GM19240 (cell line): ENCODE results near the gene ANKRD16.
A peak's percentile ranks its signal among the peaks of the same experiment; 100 is the strongest.
"Not testable (repeated sequence)": the region's sequence is repeated elsewhere in the genome, so short reads cannot be mapped to it uniquely, and the experiment has no call there.

Experiments used
- DNase-seq: peaks from one replicate; pipeline ENCODE4 v3.0.0; 2011; ENCODE audit warnings: low spot score; ENCODE audit not compliant: insufficient read length

Gene ANKRD16

DNA sequence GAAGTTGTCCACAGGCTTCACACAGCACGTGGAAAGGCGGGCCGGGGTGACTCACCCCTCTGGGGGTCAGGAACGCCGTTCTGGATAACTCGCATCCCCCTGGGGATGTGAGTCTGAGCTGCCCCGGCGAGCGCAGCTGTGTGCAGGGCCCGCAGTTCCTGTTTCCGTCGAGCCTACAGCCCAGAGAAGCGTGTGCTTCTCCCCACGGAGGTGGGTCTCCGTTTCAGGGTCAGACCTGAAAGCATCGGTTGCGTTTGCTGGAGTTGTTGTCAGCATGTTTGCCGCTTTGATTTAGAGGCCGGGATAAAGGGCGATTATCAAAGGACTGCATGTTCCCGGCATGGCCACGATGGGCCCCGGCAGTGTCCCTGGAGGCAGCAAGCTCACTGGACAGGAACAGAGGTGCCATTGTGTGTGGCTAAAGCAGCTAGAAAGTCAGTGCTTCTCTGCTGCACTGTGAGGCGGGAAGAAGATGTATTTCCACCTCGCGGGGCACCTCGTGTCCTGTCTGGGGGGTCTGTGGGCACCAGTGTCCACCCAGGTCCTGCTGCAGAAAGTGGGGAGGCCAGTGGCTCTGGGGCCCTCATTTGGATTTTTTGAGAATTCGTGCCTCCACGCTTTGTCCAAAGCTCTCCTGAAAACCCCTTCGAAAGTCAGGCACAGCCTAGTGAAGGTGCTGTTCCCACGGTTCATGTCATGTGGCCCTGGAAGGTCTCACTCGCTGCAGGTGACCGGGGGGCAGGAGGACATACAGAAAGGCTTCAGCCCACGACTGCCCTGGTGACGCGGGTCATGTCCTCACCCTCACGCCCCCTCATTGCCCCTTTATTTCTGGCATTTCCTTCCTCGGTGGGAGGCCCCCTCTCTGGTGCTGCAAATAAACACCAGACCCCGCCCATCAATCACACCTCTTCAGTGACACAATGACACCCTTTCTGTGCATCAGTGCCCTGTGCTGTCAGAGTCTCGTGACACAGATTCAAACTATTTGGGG lies 49.1 kb downstream of the ANKRD16 start:
- peak; percentile 64 for DNase-seq

DNA sequence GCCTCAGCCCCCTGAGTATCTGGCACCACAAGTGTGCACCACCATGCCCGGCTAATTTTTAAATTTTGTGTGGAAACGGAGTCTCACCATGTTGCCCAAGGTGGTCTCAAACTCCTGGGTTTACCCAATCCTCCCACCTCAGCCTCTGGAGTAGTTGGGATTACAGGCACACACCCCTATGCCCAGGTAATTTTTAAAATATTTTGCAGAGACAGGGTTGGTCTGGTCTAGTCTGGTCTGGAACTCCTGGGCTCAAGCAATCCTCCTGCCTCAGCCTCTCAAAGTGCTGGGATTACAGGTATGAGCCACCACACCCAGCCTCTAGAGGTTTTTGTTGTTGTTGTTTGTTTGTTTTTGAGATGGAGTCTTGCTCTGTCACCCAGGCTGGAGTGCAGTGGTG lies 53.5 kb downstream of the ANKRD16 start:
- DNase-seq: not testable (repeated sequence)

- no peak for DNase-seq
Measured at GRCh38 chr10:5835446-5836095, 54.1 kb downstream of the ANKRD16 start.

- DNase-seq: no peak
Measured at GRCh38 chr10:5833814-5834213, 55.9 kb downstream of the ANKRD16 start.

DNA sequence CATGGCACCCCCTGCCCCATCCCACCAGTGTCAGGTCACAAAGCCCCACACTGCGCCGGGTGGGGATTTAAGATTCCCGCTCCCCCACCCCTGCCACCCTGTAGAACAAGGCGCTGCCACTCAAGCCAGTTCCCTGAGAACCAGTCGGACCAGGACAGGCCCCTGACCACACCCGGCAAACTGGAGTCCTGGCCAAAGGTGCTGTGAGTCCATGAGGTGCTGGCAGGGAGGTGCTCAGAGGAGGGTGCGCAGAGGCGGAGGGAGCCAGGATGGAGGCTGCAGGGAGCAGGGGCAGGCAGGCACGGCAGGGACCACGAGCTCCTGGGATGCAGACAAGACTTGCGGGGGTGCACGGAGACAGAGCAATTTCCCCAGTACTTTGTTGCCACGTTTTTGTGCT lies 56.7 kb downstream of the ANKRD16 start:
- no peak for DNase-seq

DNA sequence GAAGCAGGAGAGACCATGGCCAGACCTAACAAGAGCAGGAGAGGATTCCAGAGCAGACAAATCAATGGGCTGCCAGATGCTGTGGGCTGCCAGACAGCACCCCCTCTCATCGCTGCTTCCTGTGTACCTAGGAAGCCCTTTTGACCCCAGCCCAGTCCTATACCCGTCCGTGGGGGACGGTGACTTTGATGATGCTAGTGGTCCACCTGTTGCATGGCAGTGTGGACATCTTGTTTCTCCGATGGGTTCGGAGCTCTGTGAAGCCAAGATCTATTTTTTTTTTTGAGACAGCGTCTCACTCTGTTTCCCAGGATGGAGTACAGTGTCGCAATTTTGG lies 58.3 kb downstream of the ANKRD16 start:
- no peak for DNase-seq

DNA sequence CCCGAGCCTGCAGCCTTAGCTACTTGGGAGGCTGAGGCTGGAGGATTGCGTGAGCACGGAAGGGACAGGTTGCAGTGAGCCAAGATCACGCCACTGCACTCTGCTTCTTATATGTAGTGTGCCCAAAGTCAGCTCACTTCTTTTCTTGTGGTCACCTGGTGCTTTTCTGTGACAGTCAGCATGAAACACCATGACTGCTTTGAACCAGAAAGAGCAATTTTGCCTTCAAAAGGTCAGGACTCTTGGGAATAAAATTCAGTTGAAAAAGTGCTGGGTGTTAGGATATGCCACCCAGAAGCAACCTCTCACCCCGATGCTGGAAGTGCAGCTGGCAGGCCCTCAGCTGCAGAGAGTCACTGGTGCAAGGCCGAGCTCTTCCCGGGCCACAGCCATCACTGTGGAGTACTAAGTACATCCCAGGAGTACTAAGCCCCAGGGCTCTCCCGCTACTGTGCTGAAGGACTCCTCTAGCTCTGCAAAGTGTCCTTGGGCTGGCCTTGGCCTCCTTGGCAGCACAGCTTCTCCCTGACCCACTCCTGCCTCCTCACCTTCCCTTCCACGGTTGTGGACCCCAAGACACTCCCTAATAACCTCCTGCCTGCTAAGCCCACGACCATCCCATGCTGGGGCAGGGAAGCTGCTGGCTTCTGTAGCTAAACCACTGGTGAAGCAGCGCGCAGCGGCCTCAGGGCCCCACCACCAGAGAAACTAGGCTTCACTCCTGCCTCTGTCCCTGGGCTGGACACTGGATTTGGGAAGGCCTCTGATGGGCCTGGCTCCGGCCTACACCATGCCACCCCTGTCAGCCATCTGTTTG lies 58.9 kb downstream of the ANKRD16 start:
- no peak for DNase-seq

DNA sequence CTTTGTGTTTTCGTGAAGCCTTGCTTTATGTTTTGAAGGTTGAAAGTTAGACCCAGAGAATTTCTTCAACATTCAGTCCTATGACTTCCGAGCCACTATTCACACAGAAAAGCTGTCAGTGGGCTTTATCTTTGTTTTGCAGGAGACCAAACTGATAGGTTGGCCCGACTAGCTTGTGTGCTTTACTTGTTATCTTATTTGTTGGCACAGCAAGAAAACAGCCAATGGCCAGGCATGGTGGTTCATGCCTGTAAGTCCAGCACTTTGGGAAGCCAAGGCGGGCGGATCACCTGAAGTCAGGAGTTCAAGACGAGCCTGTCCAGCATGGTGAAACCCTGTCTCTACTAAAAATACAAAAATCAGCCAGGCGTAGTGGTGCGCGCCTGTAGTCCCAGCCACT lies 60.4 kb downstream of the ANKRD16 start:
- DNase-seq: no peak

- no peak for DNase-seq
Measured at GRCh38 chr10:5828725-5829124, 61.0 kb downstream of the ANKRD16 start.

DNA sequence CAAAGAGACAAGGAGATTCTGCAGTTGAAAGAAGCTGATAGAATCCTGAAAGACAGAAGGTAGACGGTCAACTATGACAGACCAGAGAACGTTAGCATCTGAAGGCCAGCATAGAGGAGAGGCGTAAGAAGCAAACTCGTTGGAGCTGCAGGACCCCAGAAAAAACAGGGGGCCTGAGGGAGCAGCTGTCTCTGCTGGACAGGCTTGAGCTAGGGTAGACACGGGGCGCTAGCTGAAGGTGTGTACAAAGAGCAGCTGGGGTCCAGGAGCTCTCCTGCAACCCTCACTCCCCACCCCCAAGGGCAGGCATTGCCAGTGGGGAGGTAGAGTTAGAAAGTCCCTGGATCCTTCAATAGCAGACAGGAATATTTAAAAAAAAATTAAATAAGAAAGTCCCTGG lies 61.9 kb downstream of the ANKRD16 start:
- no peak for DNase-seq

DNA sequence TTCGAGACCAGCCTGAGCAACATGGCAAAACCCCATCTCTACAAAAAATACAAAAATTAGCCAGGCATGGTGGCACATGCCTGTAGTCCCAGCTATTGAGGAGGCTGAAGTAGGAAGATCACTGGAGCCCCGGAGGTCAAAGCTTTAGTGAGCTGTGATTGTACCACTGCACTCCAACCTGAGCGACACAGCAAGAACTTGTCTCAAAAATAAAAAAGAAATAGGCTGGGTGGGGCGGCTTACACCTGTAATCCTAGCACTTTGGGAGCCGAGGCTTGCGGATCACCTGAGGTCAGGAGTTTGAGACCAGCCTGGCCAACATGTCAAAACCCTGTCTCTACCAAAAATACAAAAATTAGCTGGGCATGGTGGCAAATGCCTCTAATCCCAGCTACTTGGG lies 63.2 kb downstream of the ANKRD16 start:
- DNase-seq: not testable (repeated sequence)

GRCh38 chr10:5818894-5819293 lies 70.8 kb downstream of the ANKRD16 start:
- DNase-seq: no peak

- no peak for DNase-seq
Measured at GRCh38 chr10:5818048-5818331, 71.7 kb downstream of the ANKRD16 start.

DNA sequence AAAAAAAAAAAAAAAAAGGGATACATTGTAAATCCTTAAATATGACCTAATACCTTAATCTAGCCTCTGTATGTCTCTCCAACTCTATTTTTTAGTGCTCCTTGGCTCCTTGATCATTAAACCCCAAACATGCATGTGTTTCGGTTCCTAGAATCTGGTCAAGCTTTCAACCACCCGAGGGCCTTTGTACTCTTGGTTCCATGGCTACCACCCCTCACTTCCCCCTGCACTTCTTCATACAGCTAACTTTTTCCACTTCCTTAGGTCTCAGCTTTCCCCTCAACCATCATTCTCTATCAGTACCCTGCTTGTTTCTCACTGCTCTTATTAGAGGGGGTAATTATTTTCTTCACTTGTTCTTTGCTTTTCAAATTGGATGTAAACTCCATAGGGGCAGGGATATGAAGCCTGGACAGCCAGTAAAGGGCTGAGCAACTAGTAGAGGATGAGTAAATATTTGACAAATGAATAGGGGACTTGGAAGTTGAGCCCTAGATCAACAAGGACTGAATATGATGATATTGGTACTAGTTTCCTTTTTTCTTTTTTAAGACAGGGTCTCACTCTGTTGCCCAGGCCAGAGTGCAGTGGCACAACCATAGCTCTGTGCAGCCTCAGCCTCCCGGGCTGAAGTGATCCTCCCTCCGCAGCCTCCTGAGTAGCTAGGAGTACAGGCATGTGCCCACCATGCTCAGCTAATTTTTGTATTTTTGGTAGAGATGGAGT lies 72.2 kb downstream of the ANKRD16 start:
- DNase-seq: no peak

DNA sequence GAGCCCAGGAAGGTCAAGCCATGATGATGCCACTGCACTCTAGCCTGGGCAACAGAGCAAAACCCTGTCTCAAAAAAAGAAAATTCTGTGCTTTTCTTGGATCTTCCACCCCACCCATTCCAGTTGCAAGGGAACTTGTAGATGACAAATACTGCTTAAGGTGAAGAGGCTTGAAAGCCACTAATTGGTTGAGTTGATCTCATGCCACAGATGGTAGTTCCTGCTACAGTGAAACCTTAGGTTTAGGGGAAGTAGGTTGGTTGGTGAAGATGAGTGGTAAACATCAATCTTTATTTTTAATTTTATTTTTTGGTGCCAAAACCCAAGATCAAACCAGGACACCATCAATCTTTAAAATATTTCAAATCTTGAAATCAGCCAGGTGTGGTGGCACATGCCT lies 73.5 kb downstream of the ANKRD16 start:
- no peak for DNase-seq

DNA sequence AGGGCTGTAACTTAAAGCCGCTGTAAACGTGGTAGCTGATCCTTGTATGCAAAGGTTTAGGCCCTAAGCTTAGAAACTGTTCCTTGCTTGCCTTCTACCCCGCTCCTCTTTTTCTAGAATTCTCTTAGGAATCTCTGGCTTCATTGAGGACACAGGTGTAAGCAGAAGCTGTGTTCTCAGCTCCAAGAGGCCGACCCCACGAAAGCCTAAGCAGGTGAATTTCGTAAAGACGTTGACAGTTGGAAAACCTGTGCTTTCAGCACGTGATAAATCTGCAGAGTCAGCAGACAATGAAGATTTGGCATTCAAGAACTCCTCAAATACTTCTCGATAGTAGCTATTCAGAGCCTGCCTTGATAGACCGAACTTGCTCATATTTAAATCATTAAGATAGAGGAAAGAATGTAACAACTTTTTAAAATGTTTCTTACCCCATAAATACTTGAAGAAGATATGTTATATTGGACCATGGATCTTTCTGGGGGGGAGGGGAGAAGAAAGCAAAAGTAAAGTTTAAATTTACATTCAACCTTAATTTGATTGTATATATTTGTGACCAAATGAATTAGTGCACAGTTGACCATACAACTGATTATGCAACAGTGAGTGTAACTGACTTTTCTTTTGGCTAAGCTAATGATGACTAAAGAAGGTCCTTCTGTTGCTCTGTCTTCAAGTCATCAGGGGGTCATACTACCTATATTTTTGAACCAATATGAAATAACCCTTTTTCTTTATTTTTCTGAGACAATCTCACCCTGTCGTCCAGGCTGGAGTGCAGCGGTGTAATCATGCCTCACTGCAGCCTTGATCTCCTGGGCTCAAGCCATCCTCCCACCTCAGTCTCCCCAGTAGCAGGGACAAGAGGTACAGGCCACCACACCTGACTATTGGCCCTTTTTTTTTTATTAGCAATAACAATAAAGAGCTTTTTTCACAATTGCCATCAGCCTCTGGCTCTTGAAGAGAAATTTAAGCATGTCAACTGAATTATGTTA lies 75.3 kb downstream of the ANKRD16 start:
- DNase-seq: no peak

DNA sequence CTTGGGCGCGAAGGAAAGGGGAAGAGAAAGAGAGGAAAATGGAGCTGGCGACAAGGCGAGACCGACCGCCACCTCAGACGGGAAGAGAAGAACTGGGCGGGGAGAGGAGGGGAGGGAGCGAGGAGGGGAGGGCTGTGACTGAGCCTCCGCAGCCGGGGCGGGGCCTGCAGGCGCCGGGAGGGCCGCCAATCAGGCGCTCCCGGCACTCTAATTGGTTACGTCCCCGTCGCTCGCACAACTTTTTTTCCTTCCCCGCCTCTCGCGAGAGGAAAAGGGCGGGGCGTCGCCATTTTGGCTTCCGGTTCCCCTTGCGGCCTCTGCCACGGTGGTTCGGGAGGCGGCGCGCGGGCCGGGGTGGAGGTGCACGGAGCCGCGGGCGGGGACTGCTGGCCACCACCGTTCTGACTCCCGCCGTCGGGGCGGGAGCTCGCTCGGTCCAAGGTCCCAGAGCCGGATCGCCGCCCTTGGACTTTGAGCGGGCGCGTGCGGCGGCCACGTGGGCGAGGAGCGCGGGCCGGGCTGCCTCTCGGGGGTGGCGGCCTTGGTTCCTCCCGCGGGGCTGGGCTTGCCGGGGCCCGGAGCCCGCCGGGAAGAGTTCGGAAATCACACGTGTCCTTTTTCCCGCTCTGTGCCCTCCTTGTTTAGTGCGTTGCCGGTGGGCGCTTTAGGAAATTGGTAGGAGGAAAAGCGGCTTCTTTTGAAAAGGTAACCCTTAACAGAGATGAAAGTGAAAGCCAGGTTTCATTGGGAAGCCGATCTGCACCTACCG lies 76.2 kb downstream of the ANKRD16 start, which contains the start of gene GDI2:
TSS of gene GDI2 (minus strand) at position 94 of the 769 bp plus-strand sequence. CDS start 176 bp downstream, outside the sequence.
- DNase-seq: peak; percentile 61

DNA sequence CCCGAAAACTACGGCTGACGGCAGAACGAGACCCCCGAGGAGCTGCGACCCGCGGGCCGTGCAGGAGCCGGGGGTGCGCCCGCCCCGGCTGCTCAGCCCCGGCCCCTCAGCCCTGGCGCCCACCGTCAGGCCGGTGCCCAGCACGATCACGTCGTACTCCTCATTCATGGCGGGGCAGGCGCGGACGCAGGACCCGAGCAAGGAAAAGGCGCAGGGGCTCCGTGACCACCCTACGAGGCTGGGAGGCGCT lies 76.7 kb downstream of the ANKRD16 start:
- DNase-seq: no peak

- DNase-seq: no peak
Measured at GRCh38 chr10:5812283-5813090, 77.2 kb downstream of the ANKRD16 start.
